Kidney (tissue), 14 donors: ENCODE data around the gene HNRNPD. TPM values are rescaled to one million over a fixed set of nuclear protein-coding genes. Genes with fewer than 3 reads are reported as not detected.

Experiments
- DNase-seq, 5 donors: peaks; one replicate each; pipeline ENCODE4 v3.0.0-alpha.2; 2013 to 2020
- FAIRE-seq: peaks from 2 replicates; lab custom pipeline; 2012; peaks lifted over from hg19 to GRCh38; lab: Jason Lieb, UNC
- H3K27ac ChIP-seq, 2 donors: one replicate each; pipeline ENCODE4 v1.7.0; 2013; ENCODE audit warnings: low read depth in 2 of 2, low read length in 2 of 2, inconsistent platforms in 1 of 2
- H3K27me3 ChIP-seq: one replicate; pipeline ENCODE4 v1.7.1; 2013; ENCODE audit warnings: low read length, inconsistent platforms; ENCODE audit not compliant: control insufficient read depth, insufficient read depth
- H3K36me3 ChIP-seq, 3 donors: one replicate each; pipeline versions ENCODE4 v1.7.0 to v1.7.1; 2013; ENCODE audit warnings: low read length in 3 of 3, control low read depth in 1 of 3, inconsistent platforms in 1 of 3; ENCODE audit not compliant: insufficient read depth in 3 of 3, control insufficient read depth in 2 of 3
- H3K4me1 ChIP-seq, 3 donors: one replicate each; pipeline versions ENCODE4 v1.7.0 to v1.7.1; 2013; ENCODE audit warnings: low read length in 3 of 3, inconsistent platforms in 1 of 3, low read depth in 1 of 3; ENCODE audit not compliant: control insufficient read depth in 2 of 3, insufficient read depth in 2 of 3
- H3K4me3 ChIP-seq, 3 donors: one replicate each; pipeline versions ENCODE4 v1.7.0 to v1.8.1; 2013; ENCODE audit warnings: low read length in 3 of 3, control low read depth in 1 of 3, inconsistent platforms in 1 of 3
- H3K9ac ChIP-seq, 3 donors: one replicate each; pipeline versions ENCODE4 v1.7.0 to v1.7.1; 2013; ENCODE audit warnings: low read length in 3 of 3, control low read depth in 1 of 3, inconsistent platforms in 1 of 3
- H3K9me3 ChIP-seq, 3 donors: one replicate each; pipeline versions ENCODE4 v1.7.0 to v1.7.1; 2013; ENCODE audit warnings: low read length in 3 of 3, control low read depth in 1 of 3, inconsistent platforms in 1 of 3; ENCODE audit not compliant: control insufficient read depth in 2 of 3, insufficient read depth in 1 of 3
- CTCF ChIP-seq: IDR thresholded peaks from 3 replicates; pipeline ENCODE4 v1.5.1; 2012; ENCODE audit warnings: mild to moderate bottlenecking, moderate library complexity, borderline replicate concordance; ENCODE audit not compliant: insufficient read depth; ENCODE audit errors: extremely low read depth
- intact Hi-C: fragments of 100-400 bp; cut with DNase I; formaldehyde crosslinking; loops from one replicate; pipeline ENCODE4 v1.11.1; 2022
- polyA plus RNA-seq: library from polyadenylated mRNA; stranded (reverse); fragments of 350-450 nt; fragmentation: Illumina TruSeq; extraction: RNeasy Lipid Tissue Mini Kit (QIAGEN cat#74804); gene quantifications from one replicate; pipeline ENCODE4 v1.2.3, GENCODE V29; 2014; ENCODE audit warnings: low read depth, low replicate concordance; ENCODE audit not compliant: insufficient read depth
- total RNA-seq: library from RNA; stranded (reverse); fragmentation: NEBNext Ultra II Directional; extraction: Animal tissue kit (Norgen Biotek cat#: 25700); gene quantifications from one replicate; pipeline ENCODE4 v1.2.1, GENCODE V29; 2021
- donor health status: control.
- donor health status: control.
- donor health status: control.
- donor health status: control.
- donor health status: control.
- donor health status: DM: yes; HTN: yes; CAD: no.
- donor health status: Normal renal cell carcinoma (clear cell type).

HNRNPD gene
- total and polyA plus RNA-seq, 2 donors from 2014 or later: 120 to 177 TPM

GRCh38 chr4:82358847-82359246, 14.9 kb downstream of the HNRNPD start:
- Histone ChIP-seq H3K4me1 (peaks cover 0 to 12% (median 3%) of the 10 kb centered on the region in 3 donors), H3K27me3 (no peaks in the 10 kb centered on the region), H3K36me3 (peaks cover 17 to 42% (median 27%) of the 10 kb centered on the region in 3 donors), H3K9ac (no peak overlapping the region), H3K4me3 (no peak overlapping the region), H3K9me3 (no peaks in the 10 kb centered on the region), H3K27ac (no peak overlapping the region)
- FAIRE-seq: no peak
- intact Hi-C loops: no loop called here
- no peak for TF ChIP-seq CTCF
- DNase-seq: no peak

GRCh38 chr4:82357640-82358039, 16.2 kb downstream of the HNRNPD start:
- Histone ChIP-seq H3K9me3 (no peaks in the 10 kb centered on the region), H3K4me3 (no peak overlapping the region), H3K27ac (no peak overlapping the region), H3K4me1 (peaks cover 0 to 12% (median 2%) of the 10 kb centered on the region in 3 donors), H3K27me3 (no peaks in the 10 kb centered on the region), H3K36me3 (peaks cover 17 to 53% (median 27%) of the 10 kb centered on the region in 3 donors), H3K9ac (no peak overlapping the region)
- TF ChIP-seq CTCF: no peak
- DNase-seq: no peak
- intact Hi-C loops: no loop called here
- no peak for FAIRE-seq

- Histone ChIP-seq H3K9ac (no peak overlapping the region), H3K36me3 (peaks cover 20 to 59% (median 31%) of the 10 kb centered on the region in 3 donors), H3K9me3 (no peaks in the 10 kb centered on the region), H3K4me1 (no peaks in the 10 kb centered on the region), H3K27me3 (no peaks in the 10 kb centered on the region), H3K27ac (no peak overlapping the region), H3K4me3 (no peak overlapping the region)
- no peak for FAIRE-seq
- intact Hi-C loops: no loop called here
- no peak for DNase-seq
- no peak for TF ChIP-seq CTCF
Measured at GRCh38 chr4:82354788-82355187, 19.0 kb downstream of the HNRNPD start.

- H3K9me3 ChIP-seq: no peaks in the 10 kb centered on the region
- no peaks in the 10 kb centered on the region for H3K4me1 ChIP-seq
- H3K9ac ChIP-seq: no peak overlapping the region
- TF ChIP-seq CTCF: no peak
- H3K36me3 ChIP-seq: peaks cover 17 to 53% (median 25%) of the 10 kb centered on the region in 3 donors
- DNase-seq: no peak
- no peak overlapping the region for H3K4me3 ChIP-seq
- no peaks in the 10 kb centered on the region for H3K27me3 ChIP-seq
- no peak overlapping the region for H3K27ac ChIP-seq
- intact Hi-C loops: no loop called here
- FAIRE-seq: no peak
Measured at GRCh38 chr4:82352825-82353366, 20.9 kb downstream of the HNRNPD start.
